H1 (cell line): ENCODE results near the gene PLCZ1. TPM values are rescaled to one million over a fixed set of nuclear protein-coding genes. Genes with fewer than 3 reads are reported as not detected.

Experiments used
- CTCF ChIA-PET: fragments of 300-600 bp; sonication (Branson Sonifier 250); formaldehyde crosslinking; loops from one replicate; lab custom pipeline; 2021; ENCODE audit not compliant: partially characterized antibody; lab: Charles Lee
- POLR2A ChIA-PET: fragments of 300-600 bp; sonication (Branson Sonifier 250); formaldehyde crosslinking; loops from one replicate; lab custom pipeline; 2021; ENCODE audit warnings: inconsistent platforms; ENCODE audit not compliant: partially characterized antibody; lab: Charles Lee
- DNase-seq, 2 experiments: peaks; one replicate each; pipeline versions ENCODE4 v3.0.0 to v3.0.0-alpha.2; 2010 to 2022; ENCODE audit warnings: low spot score in 2 of 2, low read depth in 1 of 2, mixed read lengths in 1 of 2
- FAIRE-seq: peaks from 2 replicates; lab custom pipeline; 2011; peaks lifted over from hg19 to GRCh38; lab: Jason Lieb, UNC
- H2AFZ ChIP-seq: 2 replicates; pipeline ENCODE4 v1.8.1; 2012; ENCODE audit warnings: low read length, inconsistent platforms
- H2AK5ac ChIP-seq: 2 replicates; pipeline ENCODE4 v1.6.1; 2013; ENCODE audit warnings: low read depth, low read length
- H2BK120ac ChIP-seq: replicated peaks from 2 replicates; pipeline ENCODE3; 2013; ENCODE audit warnings: low read depth, low read length, inconsistent platforms
- H2BK12ac ChIP-seq: 2 replicates; pipeline ENCODE4 v1.6.1; 2013; ENCODE audit warnings: low read depth, low read length
- H2BK15ac ChIP-seq: 2 replicates; pipeline ENCODE4 v1.6.1; 2013; ENCODE audit warnings: low read length
- H2BK20ac ChIP-seq: 2 replicates; pipeline ENCODE4 v1.6.1; 2013; ENCODE audit warnings: low read length
- H2BK5ac ChIP-seq: 2 replicates; pipeline ENCODE4 v1.6.1; 2013; ENCODE audit warnings: low read depth, low read length
- H3K14ac ChIP-seq: 2 replicates; pipeline ENCODE4 v1.6.1; 2013; ENCODE audit warnings: inconsistent platforms; ENCODE audit not compliant: insufficient read length
- H3K18ac ChIP-seq: 2 replicates; pipeline ENCODE4 v1.6.1; 2013; ENCODE audit warnings: low read length; ENCODE audit errors: extremely low read depth
- H3K23ac ChIP-seq: 2 replicates; pipeline ENCODE4 v1.6.1; 2013; ENCODE audit warnings: inconsistent platforms; ENCODE audit not compliant: insufficient read length
- H3K23me2 ChIP-seq: 2 replicates; pipeline ENCODE4 v1.6.1; 2013; ENCODE audit warnings: low read depth, low read length
- H3K27ac ChIP-seq: 2 replicates; pipeline ENCODE4 v1.6.1; 2011; ENCODE audit warnings: low read depth, low read length, inconsistent platforms
- H3K27me3 ChIP-seq, 4 experiments: replicated peaks in 1 of 4; 1 replicate in 1 of 4; 2 replicates in 3 of 4; pipeline versions ENCODE4 v1.6.1 to v1.8.1; 2011 to 2013; ENCODE audit warnings: low read length in 3 of 4, mild to moderate bottlenecking in 3 of 4, inconsistent platforms in 2 of 4, mixed read lengths in 2 of 4, moderate library complexity in 1 of 4; ENCODE audit not compliant: control insufficient read depth in 3 of 4, insufficient read depth in 3 of 4; ENCODE audit errors: extremely low read depth in 1 of 4
- H3K36me3 ChIP-seq, 4 experiments: 2 replicates each; pipeline versions ENCODE4 v1.6.1 to v1.8.1; 2011 to 2013; ENCODE audit warnings: mild to moderate bottlenecking in 4 of 4, low read length in 3 of 4, moderate library complexity in 2 of 4, control low read depth in 1 of 4, inconsistent platforms in 1 of 4; ENCODE audit not compliant: insufficient read depth in 4 of 4, control insufficient read depth in 2 of 4
- H3K4ac ChIP-seq: replicated peaks from 2 replicates; pipeline ENCODE3; 2013; ENCODE audit warnings: low read length, low read depth, mixed read lengths, inconsistent platforms; ENCODE audit not compliant: insufficient read length
- H3K4me1 ChIP-seq, 4 experiments: replicated peaks in 1 of 4; 1 replicate in 1 of 4; 2 replicates in 3 of 4; pipeline versions ENCODE4 v1.6.1 to v1.8.1; 2011 to 2013; ENCODE audit warnings: low read length in 3 of 4, inconsistent platforms in 2 of 4, mixed read lengths in 1 of 4; ENCODE audit not compliant: insufficient read depth in 4 of 4, control insufficient read depth in 3 of 4
- H3K4me2 ChIP-seq, 2 experiments: 2 replicates each; pipeline versions ENCODE4 v1.6.1 to v1.8.1; 2011 to 2013; ENCODE audit warnings: low read depth in 2 of 2, low read length in 2 of 2, control low read depth in 1 of 2, inconsistent platforms in 1 of 2, mild to moderate bottlenecking in 1 of 2; ENCODE audit not compliant: insufficient read depth in 1 of 2
- H3K4me3 ChIP-seq, 4 experiments: fragments of 200-600, 300-600 bp in 1 of 4; sonication (generic), shearing (Covaris generic), sonication (Bioruptor Twin) in 1 of 4; 2 replicates each; pipeline versions ENCODE4 v1.5.1 to v1.8.1; 2011 to 2016; ENCODE audit warnings: low read length in 4 of 4, low read depth in 3 of 4, control low read depth in 2 of 4, inconsistent platforms in 2 of 4, mild to moderate bottlenecking in 2 of 4, mixed read lengths in 1 of 4, moderate library complexity in 1 of 4; ENCODE audit not compliant: insufficient read depth in 2 of 4; ENCODE audit errors: extremely low read depth in 1 of 4
- H3K56ac ChIP-seq: replicated peaks from 2 replicates; pipeline ENCODE3; 2013; ENCODE audit warnings: low read depth, mild to moderate bottlenecking, mixed read lengths, low read length, inconsistent platforms; ENCODE audit not compliant: insufficient read length
- H3K79me1 ChIP-seq: 2 replicates; pipeline ENCODE4 v1.6.1; 2013; ENCODE audit warnings: low read depth, low read length, control low read depth
- H3K79me2 ChIP-seq, 2 experiments: 2 replicates each; pipeline versions ENCODE4 v1.6.1 to v1.8.1; 2012 to 2013; ENCODE audit warnings: low read length in 2 of 2, mild to moderate bottlenecking in 2 of 2, inconsistent platforms in 1 of 2; ENCODE audit not compliant: insufficient read depth in 2 of 2, control insufficient read depth in 1 of 2
- H3K9ac ChIP-seq, 4 experiments: replicated peaks in 1 of 4; 1 replicate in 1 of 4; 2 replicates in 3 of 4; pipeline versions ENCODE4 v1.6.1 to v1.8.1; 2011 to 2013; ENCODE audit warnings: low read depth in 3 of 4, low read length in 3 of 4, control low read depth in 2 of 4, mild to moderate bottlenecking in 2 of 4, moderate library complexity in 2 of 4, inconsistent platforms in 1 of 4; ENCODE audit errors: extremely low read depth in 1 of 4
- H3K9me3 ChIP-seq, 2 experiments: 2 replicates each; pipeline versions ENCODE4 v1.6.1 to v1.8.1; 2012 to 2013; ENCODE audit warnings: mild to moderate bottlenecking in 2 of 2, moderate library complexity in 2 of 2, control low read depth in 1 of 2, inconsistent platforms in 1 of 2, low read depth in 1 of 2, low read length in 1 of 2, mixed read lengths in 1 of 2; ENCODE audit not compliant: insufficient read depth in 2 of 2
- H4K20me1 ChIP-seq, 2 experiments: replicated peaks in 1 of 2; 2 replicates each; pipeline versions ENCODE3 to v1.8.1; 2011 to 2013; ENCODE audit warnings: inconsistent platforms in 2 of 2, low read length in 2 of 2, mild to moderate bottlenecking in 1 of 2; ENCODE audit not compliant: insufficient read depth in 2 of 2, control insufficient read depth in 1 of 2
- H4K5ac ChIP-seq: 2 replicates; pipeline ENCODE4 v1.6.1; 2013; ENCODE audit warnings: low read length, low read depth, mixed read lengths, inconsistent platforms; ENCODE audit not compliant: insufficient read length
- H4K8ac ChIP-seq: 2 replicates; pipeline ENCODE4 v1.8.0; 2013; ENCODE audit warnings: mild to moderate bottlenecking, moderate library complexity, low read length, inconsistent platforms; ENCODE audit not compliant: insufficient read depth; ENCODE audit errors: extremely low read depth
- H4K91ac ChIP-seq: replicated peaks from 2 replicates; pipeline ENCODE3; 2013; ENCODE audit warnings: low read length, mixed read lengths, inconsistent platforms; ENCODE audit not compliant: insufficient read length
- ATF2 ChIP-seq: IDR thresholded peaks from 2 replicates; pipeline ENCODE4 v1.6.1; 2012; ENCODE audit warnings: low read length, inconsistent platforms
- BRCA1 ChIP-seq: IDR thresholded peaks from 2 replicates; pipeline ENCODE4 v1.6.1; 2012; ENCODE audit warnings: low read depth, low read length, improper control_type of control experiment
- CREB1 ChIP-seq: IDR thresholded peaks from 2 replicates; pipeline ENCODE4 v1.6.1; 2012; ENCODE audit warnings: inconsistent platforms
- EZH2 ChIP-seq: fragments of 200-600 bp; sonication (generic); IDR thresholded peaks from 2 replicates; pipeline ENCODE4 v1.7.1; 2012; ENCODE audit warnings: low read depth, mild to moderate bottlenecking, moderate library complexity, low read length, inconsistent platforms; ENCODE audit not compliant: severe bottlenecking
- JUN ChIP-seq: IDR thresholded peaks from 2 replicates; pipeline ENCODE4 v1.6.1; 2011; ENCODE audit warnings: low read depth, mild to moderate bottlenecking, improper control_type of control experiment, low read length
- KDM1A ChIP-seq: fragments of 200-600, 300-600 bp; sonication (generic); IDR thresholded peaks from 2 replicates; pipeline ENCODE4 v1.7.1; 2016; ENCODE audit warnings: mild to moderate bottlenecking, low read length, borderline replicate concordance
- RXRA ChIP-seq: IDR thresholded peaks from 2 replicates; pipeline ENCODE4 v1.6.1; 2011; ENCODE audit warnings: low read depth, mild to moderate bottlenecking, low read length, moderate library complexity; ENCODE audit not compliant: insufficient read depth
- SP4 ChIP-seq: IDR thresholded peaks from 2 replicates; pipeline ENCODE4 v1.6.1; 2012; ENCODE audit warnings: low read length, inconsistent platforms
- polyA plus RNA-seq, 7 experiments: library from polyadenylated mRNA; depleted of rRNA in 3 of 7; stranded (reverse) in 5 of 7; unstranded in 2 of 7; fragments of >200 nt in 5 of 7; fragments of 200-250 nt in 2 of 7; gene quantifications; 1 replicate in 5 of 7; 2 replicates in 1 of 7; 4 replicates in 1 of 7; pipeline versions ENCODE4 v1.2.1 to v1.2.3, GENCODE V29; 2011 to 2013; ENCODE audit warnings: missing spikeins in 2 of 7, mixed read lengths in 2 of 7
- total RNA-seq: library from RNA; stranded (reverse); fragmentation: NEBNext Ultra II Directional; extraction: Animal tissue kit (Norgen Biotek cat#: 25700); gene quantifications from 2 replicates; pipeline ENCODE4 v1.2.1, GENCODE V29; 2021

Gene PLCZ1
- total and polyA plus RNA-seq, 2 of the 8 experiments (the other 6 are each of a cell fraction or from before 2014, with no cell fraction given) = not detected

- no peak overlapping the region for H3K4ac ChIP-seq
- no peak overlapping the region for H3K4me3 ChIP-seq
- no peak overlapping the region for H4K91ac ChIP-seq
- H3K23ac ChIP-seq = no peak overlapping the region
- H4K8ac ChIP-seq = no peak overlapping the region
- no peak overlapping the region for H3K14ac ChIP-seq
- no peak overlapping the region for H3K27ac ChIP-seq
- CTCF ChIA-PET = no interaction called here
- no peak overlapping the region for H2AK5ac ChIP-seq
- H3K79me1 ChIP-seq = no peaks in the 10 kb centered on the region
- no peak overlapping the region for H3K4me2 ChIP-seq
- no peak overlapping the region for H2BK5ac ChIP-seq
- H2BK120ac ChIP-seq = no peak overlapping the region
- H3K9me3 ChIP-seq = no peaks in the 10 kb centered on the region
- H2BK20ac ChIP-seq = no peak overlapping the region
- no peak overlapping the region for H3K9ac ChIP-seq
- no peaks in the 10 kb centered on the region for H3K36me3 ChIP-seq
- H2BK15ac ChIP-seq = no peak overlapping the region
- no peak overlapping the region for H4K5ac ChIP-seq
- POLR2A ChIA-PET = interaction anchor here (0.7 kb wide), 1 partner anchor 311 kb away, joined by 3 read pairs; no protein-coding TSS in a partner anchor
- no peaks in the 10 kb centered on the region for H3K27me3 ChIP-seq
- no peak overlapping the region for H3K18ac ChIP-seq
- H3K79me2 ChIP-seq = no peaks in the 10 kb centered on the region
- H3K4me1 ChIP-seq = no peaks in the 10 kb centered on the region
- no peaks in the 10 kb centered on the region for H4K20me1 ChIP-seq
- H3K56ac ChIP-seq = no peak overlapping the region
- DNase-seq (no peak), FAIRE-seq (no peak)
- H2BK12ac ChIP-seq = no peak overlapping the region
- no peak overlapping the region for H2AFZ ChIP-seq
- no peaks in the 10 kb centered on the region for H3K23me2 ChIP-seq
- TF ChIP-seq EZH2 (no peak), SP4 (no peak), KDM1A (no peak), ATF2 (no peak), RXRA (no peak), CREB1 (no peak), JUN (no peak), BRCA1 (no peak)
Observed at GRCh38 chr12:18696971-18697602, 40.7 kb downstream of the PLCZ1 start.
